ENCODE measurements around the gene LAMA3.

The LAMA3 gene

DNA sequence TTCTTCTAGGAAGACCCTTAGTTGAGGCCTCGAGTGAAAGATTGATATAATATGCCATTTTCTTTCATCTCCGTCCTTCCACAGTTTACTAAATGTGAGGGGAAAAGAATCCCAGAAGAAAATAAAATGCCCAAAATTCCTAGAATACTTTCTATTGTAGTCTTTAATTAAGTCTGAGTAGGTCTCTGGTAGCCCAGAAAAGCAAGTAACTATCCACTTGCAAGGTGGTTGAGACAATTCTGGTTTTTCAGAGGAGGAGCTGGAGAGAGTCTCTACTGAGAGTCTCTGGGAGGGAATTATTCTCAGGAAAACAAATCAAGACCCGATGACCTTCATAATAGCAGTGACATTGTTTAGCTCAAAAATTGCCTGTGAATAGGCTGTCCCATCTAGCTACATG is 261.4 kb downstream of the LAMA3 start:
- no peak for DNase-seq (ENCODE audit: low read depth, low spot score)
- H3K27ac ChIP-seq, result no peak overlapping the region

DNA sequence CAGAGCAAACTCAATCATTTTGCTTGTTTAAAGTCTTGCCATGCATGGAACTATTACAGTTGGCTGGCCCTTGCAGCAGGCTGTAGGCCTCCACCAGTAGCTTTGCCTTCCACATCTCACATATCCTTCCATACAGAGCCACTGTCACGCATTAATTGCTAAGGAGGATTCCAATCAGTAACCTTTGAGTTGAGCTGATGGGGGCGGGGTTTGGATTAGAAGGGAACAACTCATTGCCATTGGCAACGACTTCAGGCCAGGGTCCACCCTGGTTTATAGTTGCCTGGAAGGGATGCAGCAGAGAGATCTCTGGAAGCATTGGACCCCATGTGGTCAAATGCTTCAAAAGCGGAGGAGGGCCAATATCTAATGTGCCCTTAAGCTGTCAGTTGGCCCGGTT is 262.0 kb downstream of the LAMA3 start:
- DNase-seq (ENCODE audit: low read depth, low spot score), result no peak
- H3K27ac ChIP-seq, result no peak overlapping the region

DNA sequence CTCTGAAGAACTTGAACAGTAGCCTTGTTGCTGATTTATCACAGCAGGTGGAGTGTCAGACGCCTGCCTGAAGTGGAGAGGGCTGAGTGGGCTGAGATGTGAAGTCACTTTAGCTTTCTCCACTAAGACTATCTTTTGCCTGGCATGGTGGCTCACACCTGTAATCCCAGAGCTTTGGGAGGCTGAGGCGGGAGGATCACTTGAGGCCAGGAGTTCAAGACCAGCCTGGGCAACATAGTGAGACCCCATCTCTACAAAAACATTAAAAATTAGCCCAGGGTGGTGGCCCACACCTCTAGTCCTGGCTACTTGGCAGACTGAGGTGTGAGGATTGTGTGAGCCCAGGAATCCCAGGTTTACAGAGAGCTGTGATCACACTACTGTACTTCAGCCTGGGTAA is 264.7 kb downstream of the LAMA3 start:
- DNase-seq (ENCODE audit: low read depth, low spot score), result no peak
- H3K27ac ChIP-seq, result no peak overlapping the region

DNA sequence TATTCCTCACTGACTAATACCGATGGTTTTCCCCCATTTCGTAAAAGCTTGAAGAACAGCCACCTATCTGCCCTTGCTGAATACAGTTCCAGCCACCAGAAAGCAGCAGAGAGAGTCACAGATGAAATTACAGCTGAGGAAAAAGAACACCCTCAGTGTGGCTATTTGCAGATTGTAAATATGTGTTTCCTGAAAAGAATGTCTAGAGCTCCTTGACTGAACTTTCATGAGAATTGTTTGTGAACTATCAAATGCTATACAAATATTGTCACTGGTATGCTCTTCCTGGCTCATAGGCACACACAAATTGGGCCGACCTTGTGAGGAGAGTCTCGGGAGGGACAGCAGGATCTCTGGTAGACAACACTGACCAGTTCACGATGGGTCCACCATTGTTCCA is 267.2 kb downstream of the LAMA3 start:
- H3K27ac ChIP-seq, result no peak overlapping the region
- DNase-seq (ENCODE audit: low read depth, low spot score), result no peak

DNA sequence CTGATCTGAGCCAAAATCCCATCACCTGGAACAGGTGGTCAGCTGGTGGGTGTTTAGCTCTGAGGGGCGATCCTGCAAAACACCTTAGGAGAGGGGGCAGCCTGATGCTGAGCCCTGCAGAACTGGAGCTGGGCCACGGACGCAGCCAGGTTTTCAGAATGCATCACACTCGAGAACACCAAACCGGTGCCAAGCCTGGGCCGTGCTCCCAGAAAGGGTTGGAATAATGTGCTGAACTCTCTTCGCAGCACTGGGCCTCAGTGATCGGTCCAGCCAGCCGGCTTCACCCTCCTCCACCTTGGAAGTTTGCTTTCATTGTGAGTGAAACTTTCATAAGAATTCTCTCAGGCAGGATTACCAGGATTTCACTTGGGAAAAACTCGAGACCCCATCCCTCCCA is 268.8 kb downstream of the LAMA3 start:
- H3K27ac ChIP-seq, result no peak overlapping the region
- no peak for DNase-seq (ENCODE audit: low read depth, low spot score)

DNA sequence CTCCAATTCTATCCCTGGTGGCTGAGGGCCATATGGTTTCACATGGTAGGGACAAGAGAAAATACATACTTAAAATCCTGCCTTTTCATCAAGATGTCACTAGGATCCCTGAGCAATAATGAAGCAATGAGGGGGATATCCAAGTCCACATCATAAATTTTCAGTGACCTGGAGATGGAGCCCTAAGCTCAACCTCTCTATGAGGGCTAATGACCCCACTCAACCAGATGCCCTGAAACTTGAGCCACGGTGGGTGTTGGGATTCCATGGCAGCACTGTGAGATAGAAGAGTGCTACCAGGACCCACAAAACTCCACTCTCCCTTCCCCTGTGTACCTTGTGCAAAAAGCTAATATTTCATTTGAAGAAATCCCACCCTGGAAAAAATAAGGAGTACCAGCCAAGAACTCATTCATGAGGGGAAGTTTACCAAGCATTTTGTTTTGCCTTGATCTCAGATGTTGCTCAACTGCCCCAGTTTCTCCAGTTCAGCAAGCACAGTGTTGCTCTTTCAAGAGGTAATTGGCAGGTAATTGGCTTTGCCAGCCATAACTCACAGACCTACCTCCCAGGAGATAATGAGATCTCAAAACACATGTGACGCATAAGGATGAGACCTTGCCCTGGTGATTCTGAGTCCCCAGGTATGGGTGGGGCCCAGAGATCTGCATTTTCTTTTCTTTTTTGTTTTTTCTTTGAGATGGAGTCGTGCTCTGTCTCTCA is 274.4 kb downstream of the LAMA3 start:
- no peak for DNase-seq (ENCODE audit: low read depth, low spot score)
- no peak overlapping the region for H3K27ac ChIP-seq

DNA sequence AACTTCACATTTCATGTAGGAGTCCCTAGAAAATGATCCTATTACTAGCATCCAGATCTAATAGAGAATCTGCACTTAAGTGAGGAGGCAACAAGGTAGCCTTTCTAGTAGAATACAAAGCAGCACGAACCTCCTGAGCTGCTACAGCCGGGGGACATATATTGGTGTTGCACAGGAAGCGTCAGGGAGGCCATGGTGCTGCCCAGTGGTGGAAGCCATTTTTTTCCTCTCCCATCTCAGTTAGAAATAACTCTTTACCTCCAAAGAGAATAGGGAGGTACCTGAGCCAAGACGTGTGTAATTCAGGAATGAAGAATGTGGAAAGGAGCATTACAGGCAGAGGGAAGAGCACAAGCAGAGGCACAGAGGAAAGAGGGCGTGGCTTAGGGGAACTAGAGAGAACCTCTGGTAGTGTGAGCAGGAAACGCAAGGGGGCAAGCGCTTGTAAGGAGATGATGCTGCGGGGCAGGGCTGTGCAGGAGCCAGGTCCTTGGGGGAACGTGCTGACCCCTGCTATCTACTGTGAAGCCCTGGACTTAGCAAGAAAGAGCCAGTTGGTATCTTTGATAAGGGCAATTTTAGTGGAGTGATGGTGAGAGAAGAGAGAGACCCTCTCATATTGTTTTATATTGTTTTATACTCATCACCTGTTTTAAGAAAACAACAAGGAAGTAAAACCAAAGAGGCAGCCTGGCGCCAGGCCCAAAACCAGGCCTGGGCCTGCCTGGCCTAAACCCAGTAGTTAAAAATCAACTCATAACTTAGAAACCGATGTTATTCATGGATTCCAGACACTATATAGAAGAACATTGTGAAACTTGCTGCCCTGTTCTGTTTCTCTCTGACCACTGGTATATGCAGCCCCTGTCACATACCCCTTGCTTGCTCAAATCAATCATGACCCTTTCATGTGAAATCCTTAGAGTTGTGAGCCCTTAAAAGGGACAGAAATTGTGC is 275.3 kb downstream of the LAMA3 start:
- peak; percentile 27 for DNase-seq (ENCODE audit: low read depth, low spot score)
- peak overlapping the region; percentile 60 for H3K27ac ChIP-seq

DNA sequence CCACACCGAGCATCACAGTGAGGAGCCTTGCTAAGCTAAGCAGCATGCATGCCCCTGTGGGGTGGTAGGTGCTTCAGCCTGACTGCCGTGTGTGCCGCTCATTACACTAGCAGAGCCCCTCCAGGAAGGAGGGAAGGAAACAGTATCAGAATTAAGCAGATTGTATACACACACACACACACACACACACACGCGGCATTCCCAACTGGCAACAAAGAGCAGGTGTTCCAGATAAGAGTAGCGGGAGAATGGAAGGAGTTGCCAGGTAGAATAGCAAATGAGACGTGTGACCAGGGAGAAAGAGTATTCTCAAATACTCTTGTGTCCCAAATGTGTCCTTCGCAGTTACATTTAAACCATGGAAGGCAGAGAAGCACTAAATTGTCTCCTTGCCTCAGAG is 277.7 kb downstream of the LAMA3 start:
- no peak for DNase-seq (ENCODE audit: low read depth, low spot score)

DNA sequence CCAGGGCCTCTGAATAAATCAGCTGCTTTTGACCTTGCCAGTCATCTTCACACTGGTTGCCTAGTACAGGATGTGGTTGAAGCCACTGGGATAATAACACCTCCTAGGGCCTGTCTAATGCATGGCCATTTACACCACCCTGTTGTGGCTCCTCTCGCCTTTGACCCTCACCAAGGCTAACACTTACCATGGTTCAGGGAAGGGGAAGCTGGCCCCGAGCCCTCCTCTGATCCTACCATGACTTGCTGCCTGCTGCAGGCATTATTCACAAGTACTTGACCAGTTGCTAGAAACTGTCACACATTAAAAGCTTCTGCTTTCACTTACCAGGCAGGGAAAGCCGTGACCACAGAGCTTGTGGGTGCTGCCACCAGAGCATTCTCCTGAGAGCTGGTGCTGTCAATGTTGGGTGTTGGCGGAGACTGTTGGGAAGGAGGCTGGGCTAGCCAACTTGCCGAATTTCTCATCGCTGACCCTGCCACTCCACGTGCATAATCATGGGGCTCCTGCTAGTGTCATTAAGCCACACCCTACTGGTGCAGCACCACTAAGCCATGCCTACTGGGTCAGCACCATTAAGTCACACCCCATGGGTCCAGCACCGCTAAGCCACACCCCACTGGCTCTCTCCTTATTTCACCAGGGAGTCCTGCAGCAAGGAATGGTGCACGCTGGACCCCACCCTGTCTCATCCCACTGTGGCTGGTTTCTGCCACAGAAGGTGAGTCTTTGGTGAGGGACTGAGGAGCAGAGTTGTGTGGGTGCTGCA is 278.3 kb downstream of the LAMA3 start:
- DNase-seq (ENCODE audit: low read depth, low spot score), result no peak
- H3K27ac ChIP-seq, result no peak overlapping the region

More for the DNA sequence above, 277.7 kb downstream of the LAMA3 start:
- H3K27ac ChIP-seq, result no peak overlapping the region

DNA sequence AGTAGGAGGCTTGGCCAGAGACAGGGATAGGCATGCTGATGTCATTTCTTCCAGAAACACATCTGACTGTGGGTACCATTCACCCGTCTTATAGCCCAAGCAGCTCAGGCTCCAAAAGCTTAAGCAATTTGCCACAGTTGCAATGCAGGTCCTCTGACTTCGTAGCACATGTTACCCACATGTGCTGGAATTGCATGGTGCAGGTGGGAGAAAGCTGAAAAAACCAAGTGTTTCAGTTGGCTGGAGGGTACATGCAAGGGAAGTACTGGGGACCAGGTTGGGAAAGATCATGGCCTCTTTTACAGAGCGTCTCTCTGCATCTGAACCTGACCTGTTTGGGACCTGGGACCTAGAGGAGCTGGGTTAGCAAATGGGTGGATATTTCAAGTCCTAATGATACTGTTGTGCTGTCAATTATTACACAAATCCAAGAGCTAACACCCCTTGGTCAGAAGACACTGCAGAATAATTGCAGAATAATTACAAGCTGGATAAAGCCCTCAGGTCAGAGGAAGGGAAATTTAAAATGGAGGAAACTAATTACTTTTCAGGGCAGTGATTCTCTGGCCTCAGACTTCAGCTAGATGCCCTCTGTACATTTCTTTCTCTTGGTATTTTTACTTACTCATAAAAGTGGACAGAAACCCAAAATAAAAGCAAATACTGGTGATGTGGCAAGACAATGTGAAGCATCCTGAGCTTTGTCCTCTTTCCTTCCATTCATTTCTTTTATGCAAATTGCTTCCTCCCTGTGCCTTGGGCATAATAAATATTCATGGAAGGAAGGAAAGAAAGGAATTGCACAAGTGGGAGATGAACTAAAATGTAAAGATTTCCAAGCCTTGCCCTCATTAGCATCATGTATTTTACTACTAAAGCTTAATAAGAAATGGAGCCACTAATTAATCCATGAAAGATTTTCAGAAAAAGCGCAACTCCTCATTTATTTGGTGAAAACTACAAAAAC is 279.7 kb downstream of the LAMA3 start:
- DNase-seq (ENCODE audit: low read depth, low spot score), result no peak
- H3K27ac ChIP-seq, result no peak overlapping the region

DNA sequence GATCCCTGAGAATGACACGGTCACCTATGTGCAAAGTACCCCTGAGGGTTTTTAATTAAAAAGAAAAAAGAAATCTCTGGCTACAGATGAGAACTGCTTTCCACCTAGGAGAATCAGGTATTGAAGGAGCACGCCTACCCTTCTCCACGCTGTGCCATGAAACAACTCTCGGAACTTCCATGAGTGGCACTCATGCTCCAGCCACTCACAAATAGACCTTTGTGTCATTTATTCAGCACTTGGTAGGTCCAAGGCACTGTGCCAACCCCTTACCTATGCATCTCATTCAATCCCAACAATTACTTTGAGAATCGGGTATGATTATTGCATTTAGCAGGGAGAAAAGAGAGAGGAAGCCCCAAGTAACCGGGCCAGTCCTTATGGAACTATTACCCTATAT is 280.4 kb downstream of the LAMA3 start:
- H3K27ac ChIP-seq, result no peak overlapping the region
- no peak for DNase-seq (ENCODE audit: low read depth, low spot score)

DNA sequence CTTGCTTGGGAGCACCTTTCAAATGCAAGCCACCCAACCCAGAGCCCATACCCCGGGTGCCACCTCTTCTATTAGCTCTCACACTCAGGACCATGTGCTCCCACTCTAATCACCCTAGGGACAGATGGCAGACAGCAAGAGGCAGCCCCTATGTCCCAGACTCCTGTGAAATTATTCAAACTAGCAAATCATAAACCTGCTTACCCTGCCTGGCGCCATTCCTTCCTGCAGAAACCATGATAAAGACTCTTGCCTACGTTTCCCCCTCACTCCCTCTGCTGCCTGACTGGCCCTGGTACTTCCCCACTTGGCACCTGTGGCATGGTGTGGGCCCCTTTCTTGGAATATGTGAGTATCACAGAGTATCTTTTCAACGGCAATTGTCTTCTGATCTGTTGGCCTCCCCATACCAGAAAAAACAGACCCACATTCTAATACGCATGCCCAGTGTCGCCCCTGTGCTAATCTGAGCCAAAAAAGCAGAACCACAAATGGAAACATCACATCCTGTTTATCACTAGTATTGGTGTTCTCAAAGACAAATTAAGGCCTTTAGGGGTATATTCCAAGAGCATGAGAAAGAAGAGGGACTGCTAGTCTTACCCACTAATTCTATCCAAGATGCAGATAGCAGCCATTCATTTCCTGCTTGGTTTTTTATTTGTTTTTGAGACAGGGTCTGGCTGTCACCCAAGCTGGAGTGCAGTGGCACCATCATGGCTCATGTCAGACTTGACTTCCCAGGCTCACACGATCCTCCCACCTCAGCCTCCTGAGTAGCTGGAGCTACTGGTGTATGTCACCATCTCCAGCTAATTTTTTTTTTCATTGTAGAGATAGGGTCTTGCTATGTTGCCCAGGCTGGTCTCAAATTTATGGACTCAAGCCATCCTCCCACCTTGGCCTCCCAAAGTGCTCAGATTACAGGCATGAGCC is 281.2 kb downstream of the LAMA3 start:
- no peak for DNase-seq (ENCODE audit: low read depth, low spot score)
- no peak overlapping the region for H3K27ac ChIP-seq

DNA sequence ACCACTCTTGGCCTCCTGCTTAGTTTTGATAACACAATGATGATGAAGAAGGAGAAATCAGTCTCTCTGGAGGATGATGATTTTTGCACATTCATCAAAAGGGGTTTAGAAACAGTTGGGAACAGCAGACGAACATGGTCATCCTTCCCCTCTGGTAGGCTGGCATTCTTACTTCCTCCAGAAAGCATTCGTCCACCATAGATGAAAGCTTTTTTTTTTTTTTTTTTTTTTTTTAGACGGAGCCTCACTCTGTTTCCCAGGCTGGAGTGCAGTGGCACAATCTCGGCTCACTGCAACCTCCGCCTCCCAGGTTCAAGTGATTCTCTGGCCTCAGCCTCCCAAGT is 281.8 kb downstream of the LAMA3 start:
- H3K27ac ChIP-seq, result no peak overlapping the region
- DNase-seq (ENCODE audit: low read depth, low spot score), result no peak

DNA sequence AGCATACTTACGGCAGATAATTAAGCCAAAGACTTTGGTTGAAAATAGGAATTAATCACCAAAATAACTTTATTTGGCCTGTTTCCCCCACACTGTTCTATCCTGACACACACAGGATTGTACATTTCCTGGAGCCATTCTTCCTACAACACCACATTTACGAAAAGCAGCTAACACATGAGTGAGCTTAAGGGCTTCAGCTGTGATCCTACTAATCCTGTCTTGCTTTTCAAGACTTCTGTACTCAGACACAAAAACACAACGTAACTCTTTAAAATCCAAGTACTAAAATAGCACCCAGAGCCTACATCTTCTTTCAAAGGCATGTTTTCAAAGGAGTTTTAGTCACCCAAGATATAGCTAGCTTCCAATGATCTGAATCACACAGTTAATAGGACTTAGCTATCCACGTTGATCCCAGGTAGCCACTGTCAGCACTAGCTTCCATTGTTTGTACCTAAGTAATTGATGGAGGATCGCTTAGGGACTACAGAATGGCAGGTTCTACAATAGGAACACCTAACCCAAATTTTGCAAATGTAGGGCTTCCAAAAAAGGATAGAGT is 282.5 kb downstream of the LAMA3 start:
- H3K27ac ChIP-seq, result no peak overlapping the region

DNA sequence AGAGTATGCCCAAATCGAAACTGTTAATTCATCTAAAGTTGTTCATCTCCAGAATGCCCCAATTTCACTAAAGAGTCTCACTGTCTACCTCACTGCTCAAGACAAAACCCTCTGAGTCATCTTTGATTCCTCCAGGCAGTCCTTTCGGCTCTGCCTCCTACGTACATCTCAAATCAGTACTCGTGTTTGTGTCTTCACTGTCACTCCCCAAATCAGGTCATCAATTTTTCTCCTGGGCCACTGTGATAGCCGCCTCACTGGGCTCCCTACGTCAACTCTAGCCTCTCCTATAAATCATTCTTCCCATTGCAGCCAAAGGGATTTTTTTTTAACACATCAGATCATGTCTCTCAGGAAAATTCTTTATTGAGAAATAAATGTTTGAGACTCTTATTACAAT is 283.2 kb downstream of the LAMA3 start:
- no peak for DNase-seq (ENCODE audit: low read depth, low spot score)

More for the DNA sequence above, 282.5 kb downstream of the LAMA3 start:
- no peak for DNase-seq (ENCODE audit: low read depth, low spot score)

DNA sequence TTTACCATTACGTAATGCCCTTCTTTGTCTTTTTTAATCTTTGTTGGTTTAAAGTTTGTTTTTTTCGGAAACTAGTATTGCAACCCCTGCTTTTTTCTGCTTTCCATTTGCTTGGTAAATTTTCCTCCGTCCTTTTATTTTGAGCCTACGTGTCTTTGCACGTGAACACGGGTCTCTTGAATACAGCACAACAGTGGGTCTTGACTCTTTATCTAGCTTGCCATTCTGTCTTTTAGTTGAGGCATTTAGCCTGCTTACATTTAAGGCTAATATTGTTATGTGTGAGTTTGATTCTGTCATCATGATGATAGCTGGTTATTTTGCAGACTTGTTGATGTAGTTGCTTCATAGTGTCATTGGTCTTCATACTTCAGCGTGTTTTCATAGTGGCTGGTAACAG is 287.9 kb downstream of the LAMA3 start:
- no peak for DNase-seq (ENCODE audit: low read depth, low spot score)
- H3K27ac ChIP-seq, result no peak overlapping the region

More for the DNA sequence above, 283.2 kb downstream of the LAMA3 start:
- no peak overlapping the region for H3K27ac ChIP-seq

DNA sequence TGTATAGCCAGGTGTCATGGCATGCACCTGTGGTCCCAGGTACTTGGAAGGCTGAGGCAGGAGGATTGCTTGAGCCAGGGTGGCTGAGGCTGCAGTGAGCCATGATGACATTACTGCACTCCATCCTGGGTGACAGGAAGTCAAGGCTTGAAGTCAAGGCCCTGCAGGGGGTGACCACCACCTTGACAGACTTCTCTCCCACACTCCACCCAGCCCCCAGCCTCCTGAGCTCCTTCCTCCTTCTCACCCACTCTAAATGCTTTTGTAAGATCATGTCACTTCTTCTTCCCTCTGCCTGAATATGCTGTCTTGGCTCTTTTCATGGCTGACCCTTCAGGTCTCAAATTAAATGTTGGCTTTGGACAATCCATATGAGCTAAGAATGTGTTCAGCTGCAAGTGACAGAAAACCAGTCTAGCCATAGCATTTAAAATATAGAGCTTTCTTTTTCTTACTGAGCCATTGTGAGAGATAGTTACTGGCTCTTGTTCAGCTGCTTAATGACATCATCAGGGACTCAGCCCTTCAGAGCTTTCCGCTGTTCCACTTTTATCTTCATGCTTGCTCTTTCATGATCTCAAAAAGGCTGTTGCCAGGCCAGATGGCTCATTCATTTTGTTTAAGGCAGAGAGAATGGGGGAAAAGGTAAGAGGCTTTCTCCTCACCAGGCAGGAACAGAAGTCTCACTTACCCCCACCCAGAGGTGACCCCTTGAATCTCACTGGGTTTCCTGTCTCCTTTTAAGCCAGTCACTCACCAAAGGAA is 288.6 kb downstream of the LAMA3 start:
- no peak for DNase-seq (ENCODE audit: low read depth, low spot score)
- H3K27ac ChIP-seq, result no peak overlapping the region
